Common myeloid progenitor, CD34-positive (primary cell): ENCODE results near the gene UBN2.

Experiments
- CTCF ChIA-PET: fragments of 350-600 bp; sonication (Branson Sonifier 250); formaldehyde crosslinking; loops from one replicate; lab custom pipeline; 2021; ENCODE audit warnings: antibody characterized with exemption; lab: Charles Lee
- POLR2A ChIA-PET: fragments of 350-600 bp; sonication (Branson Sonifier 250); formaldehyde crosslinking; loops from one replicate; lab custom pipeline; 2021; ENCODE audit warnings: antibody characterized with exemption; lab: Charles Lee
- DNase-seq, 3 donors: peaks; one replicate each; pipeline versions ENCODE4 v3.0.0 to v3.0.0-alpha.2; 2013
- H3K27ac ChIP-seq, 2 experiments: 1 replicate in 1 of 2; 2 replicates in 1 of 2; pipeline ENCODE4 v1.7.0; 2013; ENCODE audit warnings: inconsistent platforms in 2 of 2, low read length in 2 of 2, mild to moderate bottlenecking in 2 of 2, low read depth in 1 of 2, moderate library complexity in 1 of 2; ENCODE audit not compliant: severe bottlenecking in 2 of 2, insufficient read depth in 1 of 2, poor library complexity in 1 of 2
- H3K27me3 ChIP-seq, 5 experiments: replicated peaks in 2 of 5; 1 replicate in 3 of 5; 2 replicates in 2 of 5; pipeline versions ENCODE4 v1.6.1 to v1.7.0; 2013; ENCODE audit warnings: low read length in 4 of 5, mild to moderate bottlenecking in 2 of 5, moderate library complexity in 2 of 5, inconsistent platforms in 1 of 5; ENCODE audit not compliant: insufficient read depth in 5 of 5, control insufficient read depth in 4 of 5
- H3K36me3 ChIP-seq, 4 experiments: 1 replicate in 2 of 4; 2 replicates in 2 of 4; pipeline versions ENCODE4 v1.6.1 to v1.7.0; 2013; ENCODE audit warnings: low read length in 3 of 4, control low read depth in 1 of 4, mild to moderate bottlenecking in 1 of 4; ENCODE audit not compliant: control insufficient read depth in 4 of 4, insufficient read depth in 4 of 4
- H3K4me1 ChIP-seq, 4 experiments: 1 replicate in 3 of 4; 2 replicates in 1 of 4; pipeline versions ENCODE4 v1.6.1 to v1.7.1; 2013; ENCODE audit warnings: low read length in 3 of 4, mild to moderate bottlenecking in 3 of 4, control low read depth in 1 of 4, inconsistent platforms in 1 of 4, moderate library complexity in 1 of 4; ENCODE audit not compliant: control insufficient read depth in 4 of 4, insufficient read depth in 4 of 4; ENCODE audit errors: control extremely low read depth in 1 of 4
- H3K4me3 ChIP-seq, 7 experiments: 1 replicate in 4 of 7; 2 replicates in 3 of 7; pipeline versions ENCODE4 v1.5.1 to v1.7.0; 2013; ENCODE audit warnings: mild to moderate bottlenecking in 7 of 7, low read length in 6 of 7, moderate library complexity in 6 of 7, inconsistent platforms in 2 of 7, low read depth in 2 of 7, control low read depth in 1 of 7; ENCODE audit not compliant: insufficient read depth in 4 of 7, control insufficient read depth in 1 of 7; ENCODE audit errors: extremely low read depth in 1 of 7
- H3K9me3 ChIP-seq, 5 experiments: 1 replicate in 4 of 5; 2 replicates in 1 of 5; pipeline versions ENCODE4 v1.6.1 to v1.7.1; 2013; ENCODE audit warnings: low read length in 4 of 5, mild to moderate bottlenecking in 2 of 5, inconsistent platforms in 1 of 5, low read depth in 1 of 5, moderate library complexity in 1 of 5; ENCODE audit not compliant: control insufficient read depth in 4 of 5, insufficient read depth in 2 of 5; ENCODE audit errors: control extremely low read depth in 1 of 5
- WGBS: methylation state at CpG from one replicate; pipeline ENCODE4 v1.1.5; 2013; ENCODE audit not compliant: insufficient coverage; 5-methylcytosine and 5-hydroxymethylcytosine counted together

UBN2 gene

DNA sequence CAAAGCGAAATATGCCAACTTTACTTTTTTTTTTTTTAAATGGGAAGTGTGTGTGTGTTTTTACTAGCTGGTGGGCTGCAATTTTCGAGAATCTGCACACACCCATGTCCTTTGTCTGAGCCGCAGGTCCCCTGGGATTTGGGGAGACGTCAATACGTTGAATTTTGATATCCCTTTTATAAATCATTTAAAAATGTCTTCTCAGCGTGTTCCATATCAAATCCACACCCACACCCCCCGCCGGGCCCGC is 109.7 kb downstream of the UBN2 start:
- Histone ChIP-seq H3K4me1 (peaks cover 5 to 15% (median 11%) of the 10 kb centered on the region in 4 experiments), H3K27ac (peak overlapping the region; percentile 97 to 99), H3K36me3 (peaks cover 0 to 10% (median 4%) of the 10 kb centered on the region in 4 experiments), H3K27me3 (no peaks in the 10 kb centered on the region), H3K9me3 (peaks cover 0 to 2% (median 0%) of the 10 kb centered on the region in 5 experiments), H3K4me3 (peak overlapping the region; percentile 83 to 100 (median 98))
- DNase-seq = no peak
- POLR2A ChIA-PET = interaction anchor here (0.6 to 2.5 kb wide), 2 partner anchors 19 to 32 kb away, joined by 4 to 15 read pairs; partner anchors contain the start of gene LUC7L2
- 0% methylated on average over 5 of the region's 9 CpGs for WGBS
- CTCF ChIA-PET = interaction anchor here (5.1 kb wide), 1 partner anchor 19 kb away, joined by 22 read pairs; no protein-coding TSS in a partner anchor

DNA sequence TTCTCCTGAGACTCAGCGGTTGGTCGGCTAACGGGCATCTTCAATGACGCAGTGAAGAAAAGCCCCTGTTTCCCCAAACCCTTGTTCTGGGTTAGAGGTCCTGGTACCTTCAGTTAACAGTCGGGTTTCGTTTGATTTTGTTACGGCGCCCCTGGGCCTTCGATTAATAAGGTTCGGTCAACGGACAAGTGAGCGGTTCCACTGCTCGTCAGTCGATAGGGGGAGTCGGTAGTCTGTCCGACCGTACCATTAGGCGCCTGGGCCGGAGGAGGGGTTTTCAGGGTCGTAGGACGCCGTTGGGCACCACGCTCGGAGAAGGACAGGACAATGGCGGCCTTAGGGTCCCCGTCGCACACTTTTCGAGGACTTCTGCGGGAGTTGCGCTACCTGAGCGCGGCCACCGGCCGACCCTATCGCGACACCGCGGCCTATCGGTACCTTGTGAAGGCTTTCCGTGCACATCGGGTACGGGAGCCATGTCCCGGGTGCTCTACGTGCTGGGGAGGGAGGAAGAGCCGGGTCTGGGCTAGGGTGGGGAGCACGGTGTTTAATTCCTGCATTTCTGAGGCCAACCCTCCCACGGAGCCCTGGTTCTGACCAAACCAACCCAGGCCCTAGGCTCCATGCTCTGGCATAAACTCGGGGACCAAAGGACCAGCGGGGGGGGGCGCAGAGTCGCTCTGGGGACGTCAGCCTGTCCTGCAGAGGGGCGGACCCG is 110.2 kb downstream of the UBN2 start, which contains the start of gene FMC1:
FMC1 (plus strand) TSS at position 280 of the 718 bp plus-strand sequence; CDS start at position 328, 48 bp downstream.
- peak within 1 kb of the TSS; percentile 83 to 100 (median 98) for H3K4me3 ChIP-seq
- WGBS = 0% methylated on average over 52 of the region's 54 CpGs
- ChIA-PET POLR2A (interaction anchor here (0.6 to 2.5 kb wide), 2 partner anchors 18 to 32 kb away, joined by 4 to 15 read pairs; partner anchors contain the start of gene LUC7L2), CTCF (no interaction called here)
- peaks cover 5 to 15% (median 11%) of the 10 kb centered on the region in 4 experiments for H3K4me1 ChIP-seq
- peak within 1 kb of the TSS; percentile 97 to 99 for H3K27ac ChIP-seq
- H3K9me3 ChIP-seq = peaks cover 0 to 2% (median 0%) of the 10 kb centered on the region in 5 experiments
- peak; percentile 94 to 96 (median 96) for DNase-seq
- no peaks in the 10 kb centered on the region for H3K27me3 ChIP-seq
- H3K36me3 ChIP-seq = peaks cover 1 to 14% (median 5%) of the 10 kb centered on the region in 4 experiments

DNA sequence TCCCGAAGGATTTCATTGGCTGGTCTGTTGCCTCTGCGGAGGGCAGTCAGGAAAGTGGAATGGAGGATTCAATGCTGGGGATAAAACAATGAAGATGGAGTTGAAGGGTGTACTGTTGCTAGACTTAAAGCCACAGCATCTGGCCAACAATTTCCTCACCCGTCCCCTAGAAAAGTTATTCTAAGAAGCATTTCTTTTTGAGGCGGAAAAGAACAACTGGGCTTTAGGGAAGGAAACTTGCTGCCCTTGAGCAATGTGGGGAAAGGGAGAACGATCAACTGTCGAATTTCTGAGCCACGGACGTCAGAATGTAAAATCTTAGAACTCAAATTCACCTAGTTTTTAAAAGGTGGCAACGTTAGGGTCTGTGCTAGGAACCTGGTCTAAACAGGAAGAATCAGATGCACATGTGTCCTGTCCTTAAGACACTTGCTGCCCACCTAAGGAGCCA is 110.8 kb downstream of the UBN2 start:
- Histone ChIP-seq H3K4me3 (peak overlapping the region; percentile 83 to 100 (median 98)), H3K4me1 (peaks cover 5 to 15% (median 11%) of the 10 kb centered on the region in 4 experiments), H3K9me3 (peaks cover 0 to 2% (median 0%) of the 10 kb centered on the region in 5 experiments), H3K27me3 (no peaks in the 10 kb centered on the region), H3K27ac (peak overlapping the region; percentile 97 to 99), H3K36me3 (peaks cover 6 to 18% (median 10%) of the 10 kb centered on the region in 4 experiments)
- CTCF ChIA-PET = interaction anchor here (2.6 kb wide), 1 partner anchor 12 kb away, joined by 14 read pairs; no protein-coding TSS in a partner anchor
- DNase-seq = no peak
- POLR2A ChIA-PET = interaction anchor here (2.5 kb wide), 1 partner anchor 18 kb away, joined by 15 read pairs; the partner anchor contains the start of gene LUC7L2
- WGBS = 0% methylated on average over 9 of the region's 9 CpGs

DNA sequence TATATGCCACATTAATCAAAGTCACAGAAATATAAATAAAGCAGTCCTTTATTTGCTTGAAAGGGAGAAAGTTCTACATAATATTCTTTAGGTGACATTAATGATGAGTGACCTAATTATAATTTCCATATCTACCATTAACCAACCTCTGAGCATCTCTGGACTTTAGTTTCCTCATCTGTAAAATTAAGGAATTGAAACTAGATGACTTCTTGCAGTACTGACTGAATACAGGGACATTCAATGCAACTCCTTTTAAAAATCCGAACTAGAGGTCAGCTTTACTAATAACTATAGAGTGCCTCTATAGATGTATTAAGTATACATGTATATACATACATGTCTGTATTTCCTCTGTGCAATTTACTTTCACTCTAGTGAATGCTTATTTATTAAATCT is 114.0 kb downstream of the UBN2 start:
- POLR2A ChIA-PET = no interaction called here
- no CpG with 5 or more reads among the region's 1 CpG for WGBS
- CTCF ChIA-PET = interaction anchor here (0.8 kb wide), 1 partner anchor 13 kb away, joined by 3 read pairs; no protein-coding TSS in a partner anchor
- no peak overlapping the region for H3K4me3 ChIP-seq
- no peaks in the 10 kb centered on the region for H3K27me3 ChIP-seq
- no peaks in the 10 kb centered on the region for H3K9me3 ChIP-seq
- no peak overlapping the region for H3K27ac ChIP-seq
- no peak for DNase-seq
- peaks cover 5 to 15% (median 11%) of the 10 kb centered on the region in 4 experiments for H3K4me1 ChIP-seq
- H3K36me3 ChIP-seq = peaks cover 9 to 28% (median 16%) of the 10 kb centered on the region in 4 experiments

DNA sequence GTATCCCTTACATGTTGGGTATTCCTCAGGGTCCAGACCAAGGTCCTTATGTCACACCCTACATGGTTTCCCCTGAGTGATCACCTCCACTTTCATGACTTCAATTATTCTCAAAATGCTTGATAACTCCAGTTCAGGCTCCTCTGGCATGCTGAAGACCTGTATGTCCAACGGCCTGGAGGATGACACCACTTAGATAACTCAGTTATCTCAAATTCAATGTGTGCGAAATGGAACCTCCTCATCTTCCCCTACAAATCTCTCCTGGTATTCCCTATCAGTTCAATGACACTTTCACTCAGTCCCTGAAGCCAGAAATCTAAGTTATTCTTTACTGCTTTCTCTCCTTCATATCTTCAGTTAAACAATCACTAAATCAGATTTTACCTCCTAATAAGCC is 120.0 kb downstream of the UBN2 start:
- Histone ChIP-seq H3K4me3 (no peak overlapping the region), H3K27me3 (no peaks in the 10 kb centered on the region), H3K27ac (no peak overlapping the region), H3K36me3 (peaks cover 11 to 36% (median 17%) of the 10 kb centered on the region in 4 experiments), H3K4me1 (peaks cover 0 to 6% (median 0%) of the 10 kb centered on the region in 4 experiments), H3K9me3 (no peaks in the 10 kb centered on the region)
- DNase-seq = no peak
- ChIA-PET CTCF (interaction anchor here (5.7 kb wide), 1 partner anchor 8 kb away, joined by 14 read pairs; no protein-coding TSS in a partner anchor), POLR2A (interaction anchor here (1.0 kb wide), 1 partner anchor 9 kb away, joined by 3 read pairs; the partner anchor contains the start of gene LUC7L2)
- 95% methylated on average over 2 of the region's 2 CpGs for WGBS

DNA sequence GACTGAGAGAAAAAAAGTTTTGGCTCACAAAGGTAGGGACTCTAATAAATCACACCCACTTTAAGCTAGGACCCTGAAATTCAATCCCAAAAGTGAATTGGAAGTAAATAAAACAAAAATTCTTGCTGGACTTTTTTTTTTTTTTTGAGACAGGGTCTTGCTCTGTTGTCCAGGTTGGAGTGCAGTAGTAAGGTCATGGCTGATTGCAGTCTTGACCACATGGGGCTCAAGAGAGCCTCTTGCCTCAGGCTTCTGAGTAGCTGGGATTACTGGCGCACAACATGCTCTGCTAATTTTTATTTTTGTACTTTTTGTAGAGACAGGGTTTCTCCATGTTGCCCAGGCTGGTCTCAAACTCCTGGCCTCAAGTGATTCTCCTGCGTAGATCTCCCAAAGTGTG is 123.7 kb downstream of the UBN2 start:
- Histone ChIP-seq H3K4me1 (peaks cover 0 to 10% (median 3%) of the 10 kb centered on the region in 4 experiments), H3K27me3 (no peaks in the 10 kb centered on the region), H3K9me3 (no peaks in the 10 kb centered on the region), H3K36me3 (peaks cover 4 to 15% (median 9%) of the 10 kb centered on the region in 4 experiments), H3K4me3 (no peak overlapping the region), H3K27ac (no peak overlapping the region)
- WGBS = 100% methylated on average over 2 of the region's 2 CpGs
- no peak for DNase-seq
- POLR2A ChIA-PET = no interaction called here
- CTCF ChIA-PET = interaction anchor here (0.7 to 5.7 kb wide), 5 partner anchors 8 to 60 kb away, joined by 3 to 14 read pairs (median 3); no protein-coding TSS in a partner anchor
